Measurements from ENCODE around the gene C1QTNF8.

GRCh38 chr16:1088295-1089170, 7.5 kb downstream of the C1QTNF8 start:
- TF ChIP-seq EZH2 (IDR thresholded peaks at IDR 0.05; ENCODE audit: low read length, unreplicated experiment), result no peak
- TF ChIP-seq, protein P1, sequence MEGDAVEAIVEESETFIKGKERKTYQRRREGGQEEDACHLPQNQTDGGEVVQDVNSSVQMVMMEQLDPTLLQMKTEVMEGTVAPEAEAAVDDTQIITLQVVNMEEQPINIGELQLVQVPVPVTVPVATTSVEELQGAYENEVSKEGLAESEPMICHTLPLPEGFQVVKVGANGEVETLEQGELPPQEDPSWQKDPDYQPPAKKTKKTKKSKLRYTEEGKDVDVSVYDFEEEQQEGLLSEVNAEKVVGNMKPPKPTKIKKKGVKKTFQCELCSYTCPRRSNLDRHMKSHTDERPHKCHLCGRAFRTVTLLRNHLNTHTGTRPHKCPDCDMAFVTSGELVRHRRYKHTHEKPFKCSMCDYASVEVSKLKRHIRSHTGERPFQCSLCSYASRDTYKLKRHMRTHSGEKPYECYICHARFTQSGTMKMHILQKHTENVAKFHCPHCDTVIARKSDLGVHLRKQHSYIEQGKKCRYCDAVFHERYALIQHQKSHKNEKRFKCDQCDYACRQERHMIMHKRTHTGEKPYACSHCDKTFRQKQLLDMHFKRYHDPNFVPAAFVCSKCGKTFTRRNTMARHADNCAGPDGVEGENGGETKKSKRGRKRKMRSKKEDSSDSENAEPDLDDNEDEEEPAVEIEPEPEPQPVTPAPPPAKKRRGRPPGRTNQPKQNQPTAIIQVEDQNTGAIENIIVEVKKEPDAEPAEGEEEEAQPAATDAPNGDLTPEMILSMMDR (conservative IDR thresholded peaks at IDR 0.05; ENCODE audit: low read depth, low read length), result no peak
